Measurements from ENCODE around the gene SRPK1. TPM values are rescaled to one million over a fixed set of nuclear protein-coding genes. Genes with fewer than 3 reads are reported as not detected.

SRPK1 gene
- total RNA-seq, 2 donors from 2014 or later: 19.7 to 24.2 TPM

- Histone ChIP-seq H3K27ac (no peak overlapping the region), H3K27me3 (no peaks in the 10 kb centered on the region), H3K36me3 (no peaks in the 10 kb centered on the region), H3K9me3 (no peaks in the 10 kb centered on the region), H3K4me1 (peaks cover 0 to 5% of the 10 kb centered on the region in 2 donors), H3K4me3 (no peak overlapping the region)
- no peak for DNase-seq (ENCODE audit: low spot score)
- TF ChIP-seq, protein P1, sequence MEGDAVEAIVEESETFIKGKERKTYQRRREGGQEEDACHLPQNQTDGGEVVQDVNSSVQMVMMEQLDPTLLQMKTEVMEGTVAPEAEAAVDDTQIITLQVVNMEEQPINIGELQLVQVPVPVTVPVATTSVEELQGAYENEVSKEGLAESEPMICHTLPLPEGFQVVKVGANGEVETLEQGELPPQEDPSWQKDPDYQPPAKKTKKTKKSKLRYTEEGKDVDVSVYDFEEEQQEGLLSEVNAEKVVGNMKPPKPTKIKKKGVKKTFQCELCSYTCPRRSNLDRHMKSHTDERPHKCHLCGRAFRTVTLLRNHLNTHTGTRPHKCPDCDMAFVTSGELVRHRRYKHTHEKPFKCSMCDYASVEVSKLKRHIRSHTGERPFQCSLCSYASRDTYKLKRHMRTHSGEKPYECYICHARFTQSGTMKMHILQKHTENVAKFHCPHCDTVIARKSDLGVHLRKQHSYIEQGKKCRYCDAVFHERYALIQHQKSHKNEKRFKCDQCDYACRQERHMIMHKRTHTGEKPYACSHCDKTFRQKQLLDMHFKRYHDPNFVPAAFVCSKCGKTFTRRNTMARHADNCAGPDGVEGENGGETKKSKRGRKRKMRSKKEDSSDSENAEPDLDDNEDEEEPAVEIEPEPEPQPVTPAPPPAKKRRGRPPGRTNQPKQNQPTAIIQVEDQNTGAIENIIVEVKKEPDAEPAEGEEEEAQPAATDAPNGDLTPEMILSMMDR (IDR thresholded peaks at IDR 0.05): no peak
Measured at GRCh38 chr6:35926509-35927215, 5.8 kb upstream of the SRPK1 start.

DNA sequence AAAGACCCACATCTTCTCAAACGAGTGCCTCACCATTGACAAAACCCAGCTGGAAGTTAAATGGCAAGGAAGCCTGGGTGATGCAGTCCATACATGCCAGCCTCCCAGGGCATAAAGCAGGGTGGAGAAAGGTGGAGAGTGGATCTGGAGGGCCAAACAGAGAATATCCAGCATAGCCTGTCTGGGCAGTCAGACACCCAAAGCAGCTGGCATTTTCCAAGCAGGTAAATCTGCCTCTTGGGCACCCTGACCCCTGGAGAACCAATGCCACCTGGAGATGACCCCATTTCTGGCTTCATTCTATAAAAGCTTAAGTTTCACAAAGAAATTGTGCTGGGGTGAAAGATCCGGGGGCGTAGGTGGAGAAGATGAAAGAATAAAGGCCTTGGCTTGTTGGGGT, 5.1 kb upstream of the SRPK1 start:
- no peak overlapping the region for H3K4me3 ChIP-seq
- H3K36me3 ChIP-seq: no peaks in the 10 kb centered on the region
- no peaks in the 10 kb centered on the region for H3K27me3 ChIP-seq
- DNase-seq (ENCODE audit: low spot score): no peak
- TF ChIP-seq, protein P1 (IDR thresholded peaks at IDR 0.05): no peak
- H3K9me3 ChIP-seq: no peaks in the 10 kb centered on the region
- H3K4me1 ChIP-seq: peaks cover 0 to 8% of the 10 kb centered on the region in 2 donors
- H3K27ac ChIP-seq: no peak overlapping the region

GRCh38 chr6:35924146-35924545, 3.2 kb upstream of the SRPK1 start:
- Histone ChIP-seq H3K9me3 (no peaks in the 10 kb centered on the region), H3K27ac (no peak overlapping the region), H3K4me1 (peaks cover 0 to 17% of the 10 kb centered on the region in 2 donors), H3K4me3 (no peak overlapping the region), H3K27me3 (no peaks in the 10 kb centered on the region), H3K36me3 (no peaks in the 10 kb centered on the region)
- TF ChIP-seq, protein P1 (IDR thresholded peaks at IDR 0.05): no peak
- no peak for DNase-seq (ENCODE audit: low spot score)

DNA sequence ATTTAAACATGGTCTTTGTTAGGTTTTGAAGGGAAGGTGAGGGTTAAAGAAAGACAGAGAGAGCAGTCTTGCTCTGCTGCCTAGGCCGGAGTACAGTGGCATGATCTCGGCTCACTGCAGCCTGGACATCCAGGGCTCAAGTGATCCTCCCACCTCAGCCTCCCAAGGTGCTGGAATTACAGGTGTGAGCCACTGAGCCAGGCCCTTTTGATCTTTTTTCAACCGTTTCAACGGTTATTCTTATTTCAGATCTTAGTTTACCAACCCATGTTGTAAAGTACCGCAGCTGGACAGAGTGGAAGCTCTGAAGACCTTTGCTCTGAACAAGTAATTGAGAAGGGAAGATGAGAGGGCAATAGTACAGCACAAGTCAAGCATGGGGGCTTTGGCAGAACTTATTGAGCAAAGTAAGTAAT, 1.2 kb upstream of the SRPK1 start:
- TF ChIP-seq, protein P1 (IDR thresholded peaks at IDR 0.05): no peak
- no peak for DNase-seq (ENCODE audit: low spot score)
- peaks cover 0 to 26% of the 10 kb centered on the region in 2 donors for H3K4me1 ChIP-seq
- H3K4me3 ChIP-seq: no peak overlapping the region
- no peaks in the 10 kb centered on the region for H3K36me3 ChIP-seq
- H3K9me3 ChIP-seq: no peaks in the 10 kb centered on the region
- no peak overlapping the region for H3K27ac ChIP-seq
- no peaks in the 10 kb centered on the region for H3K27me3 ChIP-seq

DNA sequence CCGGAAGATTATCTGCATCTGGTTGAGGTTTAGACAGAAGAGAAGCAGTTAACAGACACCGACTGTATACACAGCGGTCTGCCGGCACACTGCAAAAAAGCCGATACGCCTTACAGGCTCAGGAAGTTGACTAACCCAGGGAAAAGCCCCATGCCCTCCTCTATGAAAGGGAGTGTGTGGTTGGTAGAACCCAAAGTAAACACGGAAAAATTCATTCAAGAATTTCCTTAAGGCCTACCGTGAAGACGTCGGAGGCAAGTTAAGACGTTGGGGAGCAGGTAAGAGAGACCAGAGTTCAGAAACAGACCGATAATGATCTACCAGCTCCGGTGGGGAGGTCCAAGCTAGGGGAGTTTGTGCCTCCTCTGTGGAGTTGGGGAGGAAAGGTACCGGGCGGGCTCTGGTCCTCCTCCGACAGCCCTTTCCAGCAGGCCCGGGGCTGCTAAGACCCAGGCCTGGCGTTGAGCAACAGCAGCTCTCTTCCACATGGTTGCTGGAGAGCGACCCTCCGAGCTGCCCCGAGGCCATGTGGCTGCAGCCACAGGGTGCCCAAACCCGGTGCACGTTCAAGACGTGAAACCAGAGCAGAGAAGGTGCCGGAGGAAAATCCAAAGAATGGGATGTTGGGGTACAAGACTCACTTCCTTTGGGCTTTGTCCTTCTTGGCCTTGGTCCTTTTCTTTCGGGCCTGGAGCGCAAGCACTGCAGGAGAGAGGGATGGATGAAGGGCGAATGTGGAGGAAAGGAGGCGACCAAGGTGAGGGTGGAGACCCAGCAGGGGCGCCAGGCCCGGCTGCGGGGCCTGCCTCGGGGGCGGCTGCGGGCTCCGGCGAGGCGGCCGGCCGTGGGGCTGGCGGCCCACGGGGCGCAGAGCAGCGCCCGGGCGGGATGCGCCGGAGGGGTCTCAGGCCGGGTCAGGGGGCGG, 809 bp downstream of the SRPK1 start:
- TF ChIP-seq, protein P1 (IDR thresholded peaks at IDR 0.05): no peak
- peak; percentile 59 for DNase-seq (ENCODE audit: low spot score)
- Histone ChIP-seq H3K9me3 (no peaks in the 10 kb centered on the region), H3K4me3 (peak overlapping the region; percentile 87 to 88), H3K36me3 (no peaks in the 10 kb centered on the region), H3K27me3 (no peaks in the 10 kb centered on the region), H3K4me1 (peaks cover 0 to 26% of the 10 kb centered on the region in 2 donors), H3K27ac (peak overlapping the region; percentile 68 to 72)

Measured in right atrium auricular region (tissue), 2 donors.